Measurements from ENCODE around the gene POSTN.

DNA sequence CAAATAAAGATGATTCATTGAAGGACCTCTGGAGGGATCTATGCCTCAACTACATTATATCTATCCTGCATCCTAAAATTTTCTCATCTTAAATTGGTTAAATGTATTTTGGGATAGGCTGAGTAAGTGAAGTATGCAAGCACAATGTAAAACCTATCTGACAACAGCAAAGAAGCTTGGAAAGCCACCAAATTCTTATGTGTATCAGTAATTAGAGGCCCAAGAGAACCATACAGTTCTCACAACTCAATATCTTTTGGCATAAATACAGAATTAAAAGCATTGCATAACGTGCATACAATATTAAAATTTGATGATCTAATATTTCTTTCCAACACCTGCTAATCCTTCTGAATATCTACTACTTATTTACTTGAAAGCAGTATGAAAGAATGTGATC lies 13.0 kb downstream of the POSTN start:
- TF ChIP-seq, protein P1, sequence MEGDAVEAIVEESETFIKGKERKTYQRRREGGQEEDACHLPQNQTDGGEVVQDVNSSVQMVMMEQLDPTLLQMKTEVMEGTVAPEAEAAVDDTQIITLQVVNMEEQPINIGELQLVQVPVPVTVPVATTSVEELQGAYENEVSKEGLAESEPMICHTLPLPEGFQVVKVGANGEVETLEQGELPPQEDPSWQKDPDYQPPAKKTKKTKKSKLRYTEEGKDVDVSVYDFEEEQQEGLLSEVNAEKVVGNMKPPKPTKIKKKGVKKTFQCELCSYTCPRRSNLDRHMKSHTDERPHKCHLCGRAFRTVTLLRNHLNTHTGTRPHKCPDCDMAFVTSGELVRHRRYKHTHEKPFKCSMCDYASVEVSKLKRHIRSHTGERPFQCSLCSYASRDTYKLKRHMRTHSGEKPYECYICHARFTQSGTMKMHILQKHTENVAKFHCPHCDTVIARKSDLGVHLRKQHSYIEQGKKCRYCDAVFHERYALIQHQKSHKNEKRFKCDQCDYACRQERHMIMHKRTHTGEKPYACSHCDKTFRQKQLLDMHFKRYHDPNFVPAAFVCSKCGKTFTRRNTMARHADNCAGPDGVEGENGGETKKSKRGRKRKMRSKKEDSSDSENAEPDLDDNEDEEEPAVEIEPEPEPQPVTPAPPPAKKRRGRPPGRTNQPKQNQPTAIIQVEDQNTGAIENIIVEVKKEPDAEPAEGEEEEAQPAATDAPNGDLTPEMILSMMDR (IDR thresholded peaks at IDR 0.05; ENCODE audit: low read depth, low read length): no peak
- TF ChIP-seq EZH2phosphoT487 (IDR thresholded peaks at IDR 0.05; ENCODE audit: low read depth): no peak

Data from OCI-LY3 (cell line).